ENCODE data around the gene PTPRD. TPM values are rescaled to one million over a fixed set of nuclear protein-coding genes. Genes with fewer than 3 reads are reported as not detected.

Gene PTPRD
- total RNA-seq, 1 donor from 2014 or later: 532 TPM

GRCh38 chr9:9041756-9042155 is 1571.0 kb downstream of the PTPRD start:
- Mint-ChIP-seq H3K4me1 (ENCODE audit: low read depth, unreplicated experiment) (peaks cover 15% of the 10 kb centered on the region), H3K36me3 (ENCODE audit: unreplicated experiment) (no peaks in the 10 kb centered on the region), H3K9me3 (ENCODE audit: unreplicated experiment) (peaks cover 4% of the 10 kb centered on the region), H3K27me3 (ENCODE audit: unreplicated experiment) (no peaks in the 10 kb centered on the region), H3K4me3 (ENCODE audit: unreplicated experiment) (no peak overlapping the region), H3K27ac (ENCODE audit: unreplicated experiment) (no peak overlapping the region)
- no peak for TF ChIP-seq CTCF (IDR thresholded peaks at IDR 0.05; ENCODE audit: partially characterized antibody, unreplicated experiment)
- no peak for DNase-seq

- Mint-ChIP-seq H3K4me3 (ENCODE audit: unreplicated experiment) (no peak overlapping the region), H3K27ac (ENCODE audit: unreplicated experiment) (no peak overlapping the region), H3K9me3 (ENCODE audit: unreplicated experiment) (no peaks in the 10 kb centered on the region), H3K36me3 (ENCODE audit: unreplicated experiment) (no peaks in the 10 kb centered on the region), H3K4me1 (ENCODE audit: low read depth, unreplicated experiment) (peaks cover 2% of the 10 kb centered on the region), H3K27me3 (ENCODE audit: unreplicated experiment) (peaks cover 2% of the 10 kb centered on the region)
- TF ChIP-seq CTCF (IDR thresholded peaks at IDR 0.05; ENCODE audit: partially characterized antibody, unreplicated experiment): no peak
- no peak for DNase-seq
Measured at GRCh38 chr9:9033022-9033421, 1579.8 kb downstream of the PTPRD start.

- H3K36me3 Mint-ChIP-seq (ENCODE audit: unreplicated experiment): no peaks in the 10 kb centered on the region
- TF ChIP-seq CTCF (IDR thresholded peaks at IDR 0.05; ENCODE audit: partially characterized antibody, unreplicated experiment): no peak
- no peak overlapping the region for H3K27ac Mint-ChIP-seq (ENCODE audit: unreplicated experiment)
- no peak overlapping the region for H3K4me3 Mint-ChIP-seq (ENCODE audit: unreplicated experiment)
- no peaks in the 10 kb centered on the region for H3K9me3 Mint-ChIP-seq (ENCODE audit: unreplicated experiment)
- no peaks in the 10 kb centered on the region for H3K27me3 Mint-ChIP-seq (ENCODE audit: unreplicated experiment)
- no peaks in the 10 kb centered on the region for H3K4me1 Mint-ChIP-seq (ENCODE audit: low read depth, unreplicated experiment)
- no peak for DNase-seq
Measured at GRCh38 chr9:9016597-9016996, 1596.2 kb downstream of the PTPRD start.

- no peak overlapping the region for H3K4me3 Mint-ChIP-seq (ENCODE audit: unreplicated experiment)
- DNase-seq: no peak
- TF ChIP-seq CTCF (IDR thresholded peaks at IDR 0.05; ENCODE audit: partially characterized antibody, unreplicated experiment): no peak
- H3K27ac Mint-ChIP-seq (ENCODE audit: unreplicated experiment): no peak overlapping the region
- no peaks in the 10 kb centered on the region for H3K36me3 Mint-ChIP-seq (ENCODE audit: unreplicated experiment)
- H3K9me3 Mint-ChIP-seq (ENCODE audit: unreplicated experiment): no peaks in the 10 kb centered on the region
- peaks cover 11% of the 10 kb centered on the region for H3K4me1 Mint-ChIP-seq (ENCODE audit: low read depth, unreplicated experiment)
- peaks cover 4% of the 10 kb centered on the region for H3K27me3 Mint-ChIP-seq (ENCODE audit: unreplicated experiment)
Measured at GRCh38 chr9:9004810-9005209, 1608.0 kb downstream of the PTPRD start.

- no peak overlapping the region for H3K4me3 Mint-ChIP-seq (ENCODE audit: unreplicated experiment)
- peaks cover 2% of the 10 kb centered on the region for H3K27me3 Mint-ChIP-seq (ENCODE audit: unreplicated experiment)
- no peak overlapping the region for H3K27ac Mint-ChIP-seq (ENCODE audit: unreplicated experiment)
- no peak for DNase-seq
- H3K9me3 Mint-ChIP-seq (ENCODE audit: unreplicated experiment): peaks cover 2% of the 10 kb centered on the region
- H3K4me1 Mint-ChIP-seq (ENCODE audit: low read depth, unreplicated experiment): peaks cover 11% of the 10 kb centered on the region
- H3K36me3 Mint-ChIP-seq (ENCODE audit: unreplicated experiment): peaks cover 7% of the 10 kb centered on the region
- no peak for TF ChIP-seq CTCF (IDR thresholded peaks at IDR 0.05; ENCODE audit: partially characterized antibody, unreplicated experiment)
Measured at GRCh38 chr9:9002826-9003583, 1609.8 kb downstream of the PTPRD start.
